Hepatocyte (in vitro differentiated cells): Measurements from ENCODE around the gene GNG7.

Experiments used
- CTCF ChIP-seq: fragments of 200-600 bp; sonication (generic); IDR thresholded peaks from 2 replicates; pipeline ENCODE4 v1.5.1; 2016; ENCODE audit warnings: antibody characterized with exemption, mild to moderate bottlenecking; ENCODE audit not compliant: poor library complexity
- EZH2 ChIP-seq: fragments of 200-600 bp; sonication (generic); IDR thresholded peaks from 2 replicates; pipeline ENCODE4 v1.6.1; 2016; ENCODE audit warnings: antibody characterized with exemption, mild to moderate bottlenecking, borderline replicate concordance
- EZH2phosphoT487 ChIP-seq: fragments of 200-600 bp; sonication (generic); IDR thresholded peaks from one replicate; pipeline ENCODE4 v1.6.1; 2018; ENCODE audit warnings: antibody characterized with exemption, mild to moderate bottlenecking, low read depth, moderate library complexity; ENCODE audit not compliant: unreplicated experiment, severe bottlenecking

GRCh38 chr19:2589441-2589840 is 113.1 kb downstream of the GNG7 start:
- no peak for TF ChIP-seq EZH2
- TF ChIP-seq CTCF: no peak
- TF ChIP-seq EZH2phosphoT487: no peak
